ENCODE measurements around the gene HMCN2.

DNA sequence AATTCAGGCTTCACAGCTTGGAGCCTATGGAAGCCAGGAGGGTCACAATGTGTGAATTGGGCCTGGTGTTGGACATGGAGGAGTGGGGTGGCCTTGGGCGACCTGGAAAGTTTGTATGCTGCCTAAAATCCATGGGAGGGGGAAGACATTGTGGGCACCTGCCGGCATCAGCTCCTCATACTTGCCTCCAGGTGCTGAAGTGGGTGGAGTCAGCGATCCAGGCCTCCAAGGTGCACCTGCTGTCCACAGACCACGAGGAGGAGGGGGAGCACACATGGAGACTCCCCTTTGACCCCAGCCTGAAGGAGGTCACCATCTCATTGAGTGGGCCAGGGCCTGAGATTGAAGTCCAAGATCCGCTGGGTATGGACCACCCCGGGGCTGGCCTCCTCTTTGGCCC is 29.1 kb downstream of the HMCN2 start:
- TF ChIP-seq, protein P1, sequence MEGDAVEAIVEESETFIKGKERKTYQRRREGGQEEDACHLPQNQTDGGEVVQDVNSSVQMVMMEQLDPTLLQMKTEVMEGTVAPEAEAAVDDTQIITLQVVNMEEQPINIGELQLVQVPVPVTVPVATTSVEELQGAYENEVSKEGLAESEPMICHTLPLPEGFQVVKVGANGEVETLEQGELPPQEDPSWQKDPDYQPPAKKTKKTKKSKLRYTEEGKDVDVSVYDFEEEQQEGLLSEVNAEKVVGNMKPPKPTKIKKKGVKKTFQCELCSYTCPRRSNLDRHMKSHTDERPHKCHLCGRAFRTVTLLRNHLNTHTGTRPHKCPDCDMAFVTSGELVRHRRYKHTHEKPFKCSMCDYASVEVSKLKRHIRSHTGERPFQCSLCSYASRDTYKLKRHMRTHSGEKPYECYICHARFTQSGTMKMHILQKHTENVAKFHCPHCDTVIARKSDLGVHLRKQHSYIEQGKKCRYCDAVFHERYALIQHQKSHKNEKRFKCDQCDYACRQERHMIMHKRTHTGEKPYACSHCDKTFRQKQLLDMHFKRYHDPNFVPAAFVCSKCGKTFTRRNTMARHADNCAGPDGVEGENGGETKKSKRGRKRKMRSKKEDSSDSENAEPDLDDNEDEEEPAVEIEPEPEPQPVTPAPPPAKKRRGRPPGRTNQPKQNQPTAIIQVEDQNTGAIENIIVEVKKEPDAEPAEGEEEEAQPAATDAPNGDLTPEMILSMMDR (conservative IDR thresholded peaks at IDR 0.05), result no peak
- TF ChIP-seq EZH2 (IDR thresholded peaks at IDR 0.05; ENCODE audit: low read depth), result no peak
